Activated T-helper 1 cell treated with Interleukin-2 at 50 U/mL for 16 hours (primary cell): Measurements from ENCODE around the gene MTG1.

Source experiments
- DNase-seq: peaks from one replicate; pipeline ENCODE4 v3.0.0-alpha.2; 2020; ENCODE audit warnings: low read depth

MTG1 gene

GRCh38 chr10:133394064-133394663 lies at the start of gene MTG1:
TSS of gene MTG1 (plus strand) at chr10:133394157. CDS start at chr10:133394221, 64 bp downstream.
- peak; percentile 92 for DNase-seq

- DNase-seq: no peak
Measured at GRCh38 chr10:133344236-133344635, 49.7 kb upstream of the MTG1 start.

- DNase-seq: no peak
Measured at GRCh38 chr10:133346413-133346812, 47.5 kb upstream of the MTG1 start.

GRCh38 chr10:133347710-133348517 lies 46.0 kb upstream of the MTG1 start:
- no peak for DNase-seq

- DNase-seq: no peak
Measured at GRCh38 chr10:133349160-133349568, 44.8 kb upstream of the MTG1 start.

- DNase-seq: no peak
Measured at GRCh38 chr10:133349577-133350011, 44.4 kb upstream of the MTG1 start.

DNA sequence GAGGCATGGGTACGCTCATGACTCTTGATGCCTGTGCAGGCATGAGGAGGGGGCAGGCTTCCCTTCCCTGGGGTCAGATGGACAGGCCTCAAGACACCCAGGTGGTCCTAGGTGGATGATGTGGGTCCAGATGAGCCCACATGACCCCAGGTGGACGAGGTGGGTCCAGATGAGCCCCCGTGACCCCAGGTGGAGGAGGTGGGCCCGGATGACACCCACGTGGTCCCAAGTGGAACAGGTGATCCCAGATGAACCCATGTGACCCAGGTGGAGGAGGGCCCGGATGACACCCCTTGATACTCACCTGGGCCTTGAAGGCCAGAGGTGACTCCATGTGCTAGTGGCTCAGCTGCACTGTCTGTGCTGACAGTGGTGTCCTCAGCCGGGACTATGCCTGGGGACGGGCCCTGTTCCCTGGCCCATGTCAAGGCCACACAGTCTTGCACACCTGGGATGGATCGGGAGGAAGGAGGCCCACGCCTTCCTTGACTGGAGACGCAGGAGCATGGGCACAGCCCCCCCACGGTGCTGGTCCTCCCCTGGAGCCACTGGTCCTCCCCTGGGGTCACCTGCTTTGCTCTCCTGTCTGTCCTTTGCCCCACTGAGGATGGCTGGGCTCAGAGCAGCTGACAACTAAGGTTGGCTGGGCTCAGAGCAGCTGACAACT lies 43.5 kb upstream of the MTG1 start:
- DNase-seq: no peak

DNA sequence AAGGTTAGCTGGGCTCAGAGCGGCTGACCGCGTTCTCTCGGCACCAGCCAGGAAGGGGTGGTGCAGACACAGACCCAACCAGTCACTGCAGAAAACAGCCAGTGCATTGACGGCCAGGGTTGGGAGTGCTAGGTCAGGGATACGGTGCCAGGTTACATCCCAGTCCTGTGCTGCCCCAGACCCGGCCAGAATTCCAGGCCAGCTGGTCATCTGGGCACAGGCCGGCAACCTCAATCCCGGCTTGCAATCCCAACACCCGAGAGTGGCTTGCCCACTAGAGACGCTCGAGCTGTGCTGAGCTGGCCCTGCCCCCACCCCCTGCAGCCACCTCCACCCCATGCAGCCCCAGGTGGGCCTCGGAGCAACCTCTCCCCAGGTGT lies 43.0 kb upstream of the MTG1 start:
- DNase-seq: no peak

- no peak for DNase-seq
Measured at GRCh38 chr10:133351408-133352318, 42.3 kb upstream of the MTG1 start.

DNA sequence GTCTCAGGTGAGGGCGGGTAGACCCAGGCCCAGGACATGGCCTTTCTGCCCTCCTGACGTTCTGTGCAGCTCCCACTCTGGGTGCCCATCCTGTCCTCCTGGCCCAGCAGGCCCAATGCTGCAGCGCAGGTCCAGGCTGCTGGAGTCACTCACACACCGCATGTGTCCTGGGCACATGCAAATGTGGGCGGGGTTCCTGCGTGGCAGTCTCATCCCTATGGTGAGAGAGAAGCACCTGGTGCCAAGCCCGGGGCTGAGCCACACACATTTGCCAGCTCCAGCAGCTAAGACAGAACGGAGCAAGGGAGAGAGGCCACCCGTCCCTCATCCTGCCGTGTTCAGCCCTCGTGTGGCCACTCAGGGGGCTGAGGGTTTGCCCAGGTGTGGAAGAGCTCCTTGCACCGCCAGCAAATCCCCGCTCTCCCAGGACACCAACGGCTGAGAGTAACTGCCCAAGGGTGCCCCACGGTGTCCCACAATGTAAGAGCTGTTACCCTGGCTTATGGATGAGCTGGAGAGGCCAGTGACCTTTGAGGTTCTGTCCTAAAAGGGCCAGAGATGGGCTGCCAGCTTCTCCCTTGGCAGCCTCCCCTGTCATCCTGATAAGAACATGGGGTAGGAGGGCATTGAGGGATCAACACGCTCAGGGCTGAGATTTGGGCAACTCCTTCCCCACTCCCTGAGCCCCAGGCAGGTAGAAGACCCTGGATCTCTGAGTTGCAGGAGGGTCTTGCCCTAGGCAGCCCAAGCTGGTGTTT lies 40.6 kb upstream of the MTG1 start:
- no peak for DNase-seq

DNA sequence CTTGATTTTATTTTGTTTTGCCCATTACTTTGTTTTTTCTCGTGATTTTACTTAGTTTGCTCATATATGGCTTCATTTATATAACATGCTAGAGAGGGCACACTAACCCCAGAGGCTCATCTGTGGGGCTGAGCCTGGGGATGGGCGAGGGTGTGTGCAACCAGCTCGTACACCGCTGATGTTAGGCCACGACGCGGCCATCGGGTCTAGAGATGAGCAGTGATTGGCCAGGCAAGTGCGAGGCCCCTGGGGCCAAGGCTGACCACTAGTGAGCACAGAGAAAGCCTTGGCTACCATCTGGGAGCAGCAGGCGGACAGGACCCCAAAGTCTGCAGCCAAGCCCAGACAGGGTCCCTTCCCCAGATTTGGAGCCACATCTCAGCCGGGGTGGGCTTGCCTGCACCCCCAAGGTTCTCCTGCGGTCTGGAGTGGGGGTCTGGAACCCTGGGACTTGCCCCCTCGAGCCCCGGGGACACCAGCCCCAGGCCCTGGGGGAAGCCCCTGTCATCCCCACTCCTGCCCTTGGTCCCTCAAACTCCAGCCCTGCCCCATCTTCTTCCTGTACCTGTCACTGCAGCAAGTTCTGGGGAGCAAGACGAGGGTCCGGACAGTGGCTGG lies 39.9 kb upstream of the MTG1 start:
- no peak for DNase-seq

GRCh38 chr10:133354672-133355240 lies 39.2 kb upstream of the MTG1 start:
- DNase-seq: no peak

- DNase-seq: no peak
Measured at GRCh38 chr10:133355266-133355665, 38.7 kb upstream of the MTG1 start.

DNA sequence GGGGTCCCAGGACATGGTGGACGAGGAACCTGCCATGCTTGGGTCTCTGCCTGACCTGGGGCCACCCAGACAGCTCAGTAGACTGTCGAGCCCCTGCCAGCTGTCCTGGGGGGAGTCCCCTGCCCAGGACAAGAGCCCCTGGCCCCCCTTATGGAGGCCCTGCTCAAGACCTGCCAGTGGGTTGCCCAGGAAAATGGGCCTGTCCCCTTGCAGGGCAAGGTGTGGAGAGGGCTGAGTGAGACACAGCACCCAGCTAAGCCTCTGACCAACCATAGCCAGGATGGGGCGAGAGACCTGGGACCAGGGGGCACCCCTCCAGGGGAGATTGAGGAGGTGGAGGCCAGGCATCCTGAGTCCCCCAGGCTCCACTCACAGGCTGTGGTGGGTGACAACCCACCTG lies 38.0 kb upstream of the MTG1 start:
- DNase-seq: no peak

DNA sequence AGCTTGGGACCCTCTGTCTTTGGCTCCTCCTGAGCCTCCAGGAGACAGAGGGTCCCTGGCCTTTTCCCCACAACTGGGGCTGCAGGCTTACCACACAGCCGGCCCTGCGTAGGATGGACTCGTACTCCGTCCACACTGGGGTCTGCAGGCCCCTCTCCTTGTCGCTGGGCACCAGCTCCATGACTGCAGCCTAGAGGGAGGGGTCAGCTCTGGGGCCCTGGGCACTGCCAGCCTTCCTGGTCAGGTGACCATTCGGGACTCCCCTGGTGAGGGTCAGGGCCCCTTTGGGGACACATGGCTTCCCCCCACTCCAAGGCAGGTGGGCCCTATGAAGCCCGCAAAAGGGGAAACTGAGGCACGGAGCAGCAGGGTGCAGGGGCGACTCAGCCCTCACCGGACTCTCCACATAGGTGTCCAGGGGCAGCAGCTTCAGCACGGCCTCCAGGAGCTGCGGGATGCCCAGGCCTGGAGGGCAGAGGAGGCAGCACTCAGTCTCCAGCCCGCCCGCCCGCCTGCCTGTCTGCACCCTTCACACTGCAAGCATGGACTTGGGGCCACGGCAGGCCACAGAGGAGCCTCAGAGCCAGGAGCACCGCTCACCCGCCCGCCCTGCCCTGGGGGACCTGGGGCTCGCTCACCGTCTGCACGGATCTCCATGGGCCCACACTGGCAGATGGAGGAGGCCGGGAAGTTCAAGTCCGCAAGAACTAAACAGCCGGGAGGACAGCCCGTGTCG lies 37.2 kb upstream of the MTG1 start:
- DNase-seq: no peak

DNA sequence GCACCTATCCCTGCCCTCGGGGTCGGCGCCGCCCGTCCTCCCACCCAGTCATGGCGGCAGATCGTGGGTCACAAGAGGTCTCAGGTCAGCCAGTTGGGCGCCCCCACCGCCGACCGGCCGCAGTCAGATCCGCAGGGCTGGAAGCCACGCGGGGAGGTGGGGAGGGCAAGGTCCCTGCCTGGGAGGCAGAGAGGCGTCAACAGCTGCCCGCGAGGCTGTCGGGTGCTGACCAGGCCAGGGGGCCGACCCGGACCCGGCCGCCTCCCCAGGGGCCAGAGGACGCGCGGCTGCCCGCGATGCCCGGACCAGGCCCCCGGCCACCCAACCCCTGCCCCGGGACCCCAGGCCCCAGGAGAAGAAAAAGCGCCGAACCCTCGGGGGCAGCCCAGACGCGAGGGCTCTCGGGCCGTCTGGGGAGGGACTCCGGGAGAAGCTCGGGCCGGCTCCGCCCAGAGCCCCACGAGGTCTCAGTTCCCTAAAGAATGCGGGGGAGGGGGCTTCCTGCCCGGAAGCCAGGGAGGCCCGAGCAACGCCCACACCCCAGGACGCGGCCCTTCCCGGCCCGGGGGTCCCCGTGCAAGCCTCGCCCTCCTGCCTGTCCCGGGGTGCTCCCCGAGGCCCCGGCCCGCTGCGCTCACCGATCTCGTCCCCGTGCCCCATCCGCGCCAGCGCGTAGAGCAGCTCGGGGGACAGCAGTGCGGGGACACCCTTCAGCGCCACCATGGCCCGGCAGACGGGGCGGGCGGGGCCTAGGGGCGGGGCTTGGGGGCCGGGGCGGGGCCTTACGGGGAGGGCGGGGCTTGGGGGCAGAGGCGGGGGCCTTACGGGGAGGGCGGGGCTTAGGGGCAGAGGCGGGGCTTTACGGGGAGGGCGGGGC lies 36.4 kb upstream of the MTG1 start, which contains the start of gene FUOM:
Gene FUOM (minus strand): TSS at position 735 of the 877 bp plus-strand sequence. CDS start 12 bp downstream, at position 723.
- peak; percentile 55 for DNase-seq

DNA sequence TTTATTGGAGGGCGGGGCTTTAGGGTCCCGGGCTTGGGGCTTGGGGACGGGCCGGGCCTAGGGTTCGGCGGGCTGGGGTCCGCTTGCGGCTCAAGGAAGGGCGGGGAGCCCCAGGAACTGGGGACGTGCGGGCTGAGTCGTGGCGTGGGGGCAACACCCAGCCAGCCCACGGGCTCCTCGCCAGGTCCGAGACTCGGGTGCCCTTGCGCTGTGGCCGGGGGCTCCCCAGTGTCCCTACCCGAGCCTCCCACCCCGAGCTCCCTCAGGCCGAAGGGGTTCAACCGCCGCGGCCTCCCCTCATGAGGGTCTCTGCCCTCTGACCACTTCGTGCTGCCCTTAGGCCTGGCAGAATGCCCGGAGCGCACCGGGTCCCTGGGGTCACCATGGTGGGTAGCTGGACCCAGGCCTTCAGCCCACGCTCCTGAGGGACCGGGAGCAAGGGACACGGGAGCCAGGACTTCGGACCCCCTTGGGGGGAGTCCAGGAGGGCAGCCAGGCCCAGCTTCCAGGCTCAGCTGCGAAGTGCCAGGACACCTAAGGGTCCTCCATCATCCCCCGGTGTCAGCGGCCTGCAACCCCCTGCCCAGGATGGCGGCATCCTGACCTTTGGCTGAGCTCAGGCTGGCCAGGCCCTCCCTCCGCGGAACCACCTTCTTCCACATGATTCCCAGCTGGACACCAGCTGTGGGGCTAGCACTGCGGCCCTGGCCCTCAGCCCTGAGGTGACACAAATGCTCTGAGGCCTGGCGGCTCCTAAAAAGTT lies 35.6 kb upstream of the MTG1 start:
- no peak for DNase-seq

GRCh38 chr10:133358925-133359310 lies 35.0 kb upstream of the MTG1 start:
- DNase-seq: no peak
